HEK293T (cell line): Measurements from ENCODE around the gene CYTL1.

ENCODE experiments used
- CTCF ChIA-PET: fragments of 350-600 bp; formaldehyde crosslinking; extraction: SDS; loops from one replicate; lab custom pipeline; 2021; ENCODE audit warnings: antibody characterized with exemption, inconsistent platforms; lab: Yijun Ruan, JAX
- POLR2A ChIA-PET: fragments of 350-600 bp; formaldehyde crosslinking; extraction: SDS; loops from one replicate; lab custom pipeline; 2020; ENCODE audit warnings: antibody characterized with exemption, inconsistent platforms; lab: Yijun Ruan, JAX
- DNase-seq: peaks from one replicate; pipeline ENCODE4 v3.0.0; 2012; ENCODE audit warnings: mixed read lengths; ENCODE audit errors: extremely low spot score
- ARNT ChIP-seq: fragments of 450-650 bp; IDR thresholded peaks from 2 replicates; pipeline ENCODE4 v1.6.1; 2017; ENCODE audit warnings: mild to moderate bottlenecking
- BHLHE40 ChIP-seq: fragments of 450-650 bp; IDR thresholded peaks from 2 replicates; pipeline ENCODE4 v1.6.1; 2016; ENCODE audit warnings: mild to moderate bottlenecking, moderate library complexity, borderline replicate concordance
- CTBP1 ChIP-seq: fragments of 450-650 bp; IDR thresholded peaks from 2 replicates; pipeline ENCODE4 v1.6.1; 2016; ENCODE audit warnings: borderline replicate concordance
- ELF4 ChIP-seq: fragments of 450-650 bp; IDR thresholded peaks from 2 replicates; pipeline ENCODE4 v1.6.1; 2017; ENCODE audit warnings: antibody characterized with exemption
- FOXA1 ChIP-seq: fragments of 450-650 bp; IDR thresholded peaks from 2 replicates; pipeline ENCODE4 v1.6.1; 2016; ENCODE audit warnings: mild to moderate bottlenecking
- FOXK2 ChIP-seq: fragments of 450-650 bp; IDR thresholded peaks from 2 replicates; pipeline ENCODE4 v1.6.1; 2016; ENCODE audit warnings: mild to moderate bottlenecking
- FOXM1 ChIP-seq: fragments of 450-650 bp; IDR thresholded peaks from 2 replicates; pipeline ENCODE4 v1.6.1; 2017; ENCODE audit warnings: mild to moderate bottlenecking, borderline replicate concordance
- HDGF ChIP-seq: fragments of 450-650 bp; IDR thresholded peaks from 2 replicates; pipeline ENCODE4 v1.6.1; 2017; ENCODE audit warnings: antibody characterized with exemption, borderline replicate concordance
- L3MBTL2 ChIP-seq: fragments of 450-650 bp; conservative IDR thresholded peaks from 2 replicates; pipeline ENCODE4 v1.6.1; 2016; ENCODE audit warnings: mild to moderate bottlenecking
- LEF1 ChIP-seq: fragments of 450-650 bp; IDR thresholded peaks from 2 replicates; pipeline ENCODE4 v1.6.1; 2017; ENCODE audit warnings: mild to moderate bottlenecking, borderline replicate concordance
- NFRKB ChIP-seq: fragments of 450-650 bp; IDR thresholded peaks from 2 replicates; pipeline ENCODE4 v1.6.1; 2016; ENCODE audit warnings: mild to moderate bottlenecking, moderate library complexity
- SP1 ChIP-seq: fragments of 450-650 bp; IDR thresholded peaks from 2 replicates; pipeline ENCODE4 v1.6.1; 2017
- SUZ12 ChIP-seq: fragments of 450-650 bp; IDR thresholded peaks from 2 replicates; pipeline ENCODE4 v1.6.1; 2016; ENCODE audit warnings: mild to moderate bottlenecking
- TARDBP ChIP-seq: fragments of 450-650 bp; IDR thresholded peaks from 2 replicates; pipeline ENCODE4 v1.6.1; 2016
- ZNF384 ChIP-seq: fragments of 450-650 bp; IDR thresholded peaks from 2 replicates; pipeline ENCODE4 v1.6.1; 2016
- TF ChIP-seq, protein P1 (sequence below): fragments of 450-650 bp; IDR thresholded peaks from 2 replicates; pipeline ENCODE4 v1.6.1; 2016

CYTL1 gene

DNA sequence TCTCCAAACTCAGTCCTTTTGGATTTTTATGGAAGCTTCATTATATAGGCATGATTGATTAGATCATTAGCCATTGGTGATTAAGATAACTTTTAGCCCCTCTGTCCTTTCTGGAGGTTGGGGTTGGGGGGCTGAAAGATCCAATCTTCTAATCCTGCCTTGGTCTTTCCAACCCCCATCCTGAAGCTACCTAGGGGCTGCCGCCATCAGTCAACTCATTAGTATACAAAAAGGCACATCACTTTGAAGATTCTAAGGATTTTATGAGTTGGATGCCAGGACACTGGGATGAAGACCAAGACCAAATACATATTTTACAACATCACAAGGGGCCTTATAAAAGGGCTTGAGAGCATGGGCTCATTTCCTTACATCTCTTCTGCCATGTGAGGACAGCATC lies 47.5 kb downstream of the CYTL1 start:
- TF ChIP-seq SUZ12 (no peak), BHLHE40 (no peak), HDGF (no peak), FOXM1 (no peak), ZNF384 (no peak), L3MBTL2 (no peak), ARNT (no peak), TARDBP (no peak), FOXA1 (no peak), NFRKB (no peak), ELF4 (no peak), CTBP1 (no peak), SP1 (no peak), FOXK2 (no peak), LEF1 (no peak)
- TF ChIP-seq, protein P1, sequence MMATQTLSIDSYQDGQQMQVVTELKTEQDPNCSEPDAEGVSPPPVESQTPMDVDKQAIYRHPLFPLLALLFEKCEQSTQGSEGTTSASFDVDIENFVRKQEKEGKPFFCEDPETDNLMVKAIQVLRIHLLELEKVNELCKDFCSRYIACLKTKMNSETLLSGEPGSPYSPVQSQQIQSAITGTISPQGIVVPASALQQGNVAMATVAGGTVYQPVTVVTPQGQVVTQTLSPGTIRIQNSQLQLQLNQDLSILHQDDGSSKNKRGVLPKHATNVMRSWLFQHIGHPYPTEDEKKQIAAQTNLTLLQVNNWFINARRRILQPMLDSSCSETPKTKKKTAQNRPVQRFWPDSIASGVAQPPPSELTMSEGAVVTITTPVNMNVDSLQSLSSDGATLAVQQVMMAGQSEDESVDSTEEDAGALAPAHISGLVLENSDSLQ: no peak

GRCh38 chr4:4969298-4969697 lies 50.0 kb downstream of the CYTL1 start:
- ChIA-PET CTCF (no interaction called here), POLR2A (no interaction called here)
- TF ChIP-seq ZNF384 (no peak), FOXA1 (no peak), L3MBTL2 (no peak), FOXM1 (no peak), ELF4 (no peak)
- no peak for DNase-seq

More for the DNA sequence above, 47.5 kb downstream of the CYTL1 start:
- no peak for DNase-seq
- ChIA-PET CTCF (no interaction called here), POLR2A (no interaction called here)

DNA sequence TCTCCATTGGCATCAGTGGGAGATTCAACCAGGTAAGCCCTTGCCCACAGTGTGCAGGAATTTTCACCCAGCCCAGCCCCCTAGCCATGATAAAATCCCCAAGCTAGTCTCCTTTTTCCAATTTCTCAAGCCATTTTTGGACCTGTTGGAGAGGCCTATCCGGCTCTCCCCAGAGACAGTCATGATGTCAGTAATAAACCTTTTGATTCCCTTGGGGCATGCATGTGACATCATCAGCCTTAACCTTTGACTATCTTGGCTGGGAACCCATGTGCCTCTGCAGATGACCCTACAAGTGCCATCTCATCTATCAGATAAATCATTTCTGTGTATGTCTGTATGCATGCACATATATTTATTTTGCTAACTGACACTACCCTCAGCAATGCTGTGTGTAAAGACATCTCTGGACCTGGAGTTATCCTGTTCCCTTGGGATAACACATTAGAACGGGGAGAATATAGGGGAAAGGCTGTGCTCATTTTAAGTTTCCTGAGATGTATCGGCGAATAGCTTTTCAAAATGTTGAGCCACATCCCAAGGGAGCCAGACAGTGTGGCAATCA lies 51.0 kb downstream of the CYTL1 start:
- ChIA-PET POLR2A (no interaction called here), CTCF (no interaction called here)
- TF ChIP-seq, protein P1: no peak
- no peak for TF ChIP-seq FOXM1
- TF ChIP-seq FOXA1: no peak
- no peak for TF ChIP-seq LEF1
- no peak for TF ChIP-seq TARDBP
- TF ChIP-seq ELF4: no peak
- no peak for TF ChIP-seq ARNT
- no peak for TF ChIP-seq L3MBTL2
- no peak for TF ChIP-seq BHLHE40
- DNase-seq: no peak
